Activated CD8-positive, alpha-beta memory T cell treated with anti-CD3 and anti-CD28 coated beads, Interleukin-2, amount 50 U/mL, for 24 hours (primary cell): ENCODE data around the gene GAK.
"Not testable (repeated sequence)": the region's sequence is repeated elsewhere in the genome, so short reads cannot be mapped to it uniquely, and the experiment has no call there.

Experiments used
- DNase-seq: peaks from one replicate; pipeline ENCODE4 v3.0.0-alpha.2; 2020; ENCODE audit errors: extremely low read depth

Gene GAK

DNA sequence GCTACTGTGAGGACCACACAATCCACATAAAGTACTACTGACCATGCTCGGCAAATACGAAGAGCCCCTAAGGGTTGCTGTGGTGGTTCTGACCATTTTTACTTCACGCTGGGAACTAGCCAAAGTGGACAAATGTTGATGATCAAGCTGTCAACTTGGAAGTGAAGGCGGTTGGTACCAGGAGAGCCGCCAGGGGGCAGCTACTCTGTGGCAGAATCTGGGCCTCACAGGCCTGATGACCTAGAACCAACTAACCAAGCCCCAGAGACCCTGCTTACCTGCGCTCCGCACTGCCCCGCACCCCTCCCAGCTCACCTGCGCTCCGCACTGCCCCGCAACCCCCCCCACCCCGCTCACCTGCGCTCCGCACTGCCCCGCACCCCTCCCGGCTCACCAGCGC lies 5.6 kb downstream of the GAK start:
- no peak for DNase-seq

DNA sequence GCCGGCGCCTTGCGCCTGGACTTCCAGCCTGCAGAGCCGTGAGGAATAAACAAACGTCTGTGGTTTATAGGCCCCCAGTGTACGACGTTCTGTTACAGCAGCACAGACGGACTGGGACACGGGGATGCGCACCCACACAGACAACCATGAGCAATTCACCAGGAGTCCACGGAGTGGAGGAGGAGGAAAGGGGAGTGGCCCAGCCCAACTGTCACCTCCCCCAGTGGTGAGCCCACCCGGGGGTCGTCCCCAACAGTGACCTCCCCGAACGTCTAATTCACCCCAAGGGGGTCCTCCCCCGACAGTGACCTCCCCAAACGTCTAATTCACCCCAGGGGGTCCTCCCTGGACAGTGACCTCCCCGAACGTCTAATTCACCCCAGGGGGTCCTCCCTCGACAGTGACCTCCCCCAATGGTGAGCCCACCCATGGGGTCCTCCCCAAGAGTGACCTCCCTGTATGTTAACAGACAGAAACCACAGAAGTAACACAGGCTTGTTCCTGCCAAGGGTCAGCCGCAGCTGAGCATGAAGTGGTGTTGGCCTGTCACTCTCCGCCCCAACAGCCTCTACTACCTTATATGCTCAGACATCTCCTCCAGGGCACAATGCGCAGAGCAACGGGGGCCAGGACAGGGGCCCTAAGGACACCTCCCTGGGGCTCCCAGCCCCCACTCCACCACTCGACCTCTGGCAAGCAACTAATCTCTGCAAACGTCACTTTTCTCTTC lies 6.2 kb downstream of the GAK start:
- no peak for DNase-seq

DNA sequence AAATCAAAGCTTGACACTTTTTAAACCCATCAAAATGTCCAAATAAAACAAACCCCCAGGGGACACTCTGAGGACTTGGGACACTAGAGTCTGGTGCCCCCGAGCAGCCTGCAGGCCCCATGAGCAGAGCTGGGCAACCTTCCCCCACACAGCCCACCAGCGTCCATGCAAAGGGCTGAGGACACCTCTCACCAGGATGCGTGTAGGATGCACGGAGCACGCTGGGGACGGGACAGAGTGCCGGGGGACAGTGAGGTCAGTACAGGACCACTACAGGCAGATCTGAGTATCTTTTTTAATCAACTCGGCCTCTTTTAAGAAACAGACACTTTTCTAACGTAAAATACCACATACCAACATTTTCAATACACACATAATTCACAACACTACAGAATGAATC lies 6.9 kb downstream of the GAK start:
- no peak for DNase-seq

DNA sequence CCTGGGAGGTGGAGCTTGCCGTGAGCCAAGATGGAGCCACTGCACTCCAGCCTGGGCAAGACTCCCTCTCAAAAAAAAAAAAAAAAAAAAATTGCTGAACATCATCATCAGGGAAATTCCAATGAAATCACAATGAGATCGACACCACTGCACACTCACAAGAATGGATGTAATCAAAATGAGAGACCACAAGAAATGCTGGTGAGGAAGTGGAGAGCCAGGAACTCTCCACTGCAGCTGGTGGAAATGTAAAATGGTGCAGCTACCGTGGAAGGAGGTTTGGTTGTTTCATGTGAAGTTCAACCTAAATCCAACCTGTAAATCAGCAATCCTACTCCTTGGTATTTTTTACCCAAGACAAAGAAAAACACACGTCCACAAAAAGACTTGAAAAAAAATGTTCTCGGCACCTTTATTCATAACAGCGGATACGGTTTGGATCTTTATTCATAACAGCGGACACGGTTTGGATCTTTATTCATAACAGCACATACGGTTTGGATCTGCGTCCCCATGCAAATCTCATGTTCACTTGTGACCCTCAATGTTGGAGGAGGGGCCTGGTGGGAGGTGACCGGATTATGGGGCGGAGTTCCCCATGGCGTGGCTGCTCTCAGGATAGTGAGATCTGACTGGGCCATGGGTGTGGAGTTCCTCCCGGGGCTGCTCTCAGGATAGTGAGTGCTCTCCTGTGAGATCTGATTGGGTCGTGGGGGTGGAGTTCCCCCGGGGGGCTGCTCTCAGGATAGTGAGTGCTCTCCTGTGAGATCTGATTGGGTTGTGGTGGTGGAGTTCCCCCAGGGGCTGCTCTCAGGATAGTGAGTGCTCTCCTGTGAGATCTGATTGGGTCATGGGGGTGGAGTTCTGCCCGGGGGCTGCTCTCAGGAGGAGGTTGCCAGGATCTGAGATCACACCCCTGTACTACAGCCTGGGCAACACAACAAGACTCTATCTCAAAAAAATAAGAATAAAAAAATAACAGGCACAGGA lies 7.7 kb downstream of the GAK start:
- DNase-seq: no peak

DNA sequence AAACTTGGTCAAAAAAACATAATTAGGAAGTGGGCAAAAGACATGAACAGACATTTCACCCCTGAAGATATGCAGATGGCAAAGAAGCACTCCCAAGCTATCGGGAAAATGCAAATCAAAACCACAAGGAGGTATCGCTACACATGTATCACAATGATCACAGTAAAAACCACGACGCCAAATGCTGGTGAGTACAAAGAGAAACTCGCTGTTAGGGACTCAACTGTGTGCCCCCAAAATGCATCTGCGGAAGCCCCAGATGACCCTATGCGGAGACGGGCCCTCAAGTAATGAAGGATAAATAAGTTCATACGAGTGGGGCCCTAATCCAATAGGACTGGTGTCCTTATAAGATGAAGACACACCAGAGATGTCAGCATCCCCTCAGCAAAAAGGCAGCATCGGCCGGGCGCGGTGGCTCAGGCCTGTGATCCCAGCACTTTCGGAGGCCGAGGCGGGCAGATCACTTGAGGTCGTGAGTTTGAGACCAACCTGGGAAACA lies 10.2 kb downstream of the GAK start:
- DNase-seq: no peak

DNA sequence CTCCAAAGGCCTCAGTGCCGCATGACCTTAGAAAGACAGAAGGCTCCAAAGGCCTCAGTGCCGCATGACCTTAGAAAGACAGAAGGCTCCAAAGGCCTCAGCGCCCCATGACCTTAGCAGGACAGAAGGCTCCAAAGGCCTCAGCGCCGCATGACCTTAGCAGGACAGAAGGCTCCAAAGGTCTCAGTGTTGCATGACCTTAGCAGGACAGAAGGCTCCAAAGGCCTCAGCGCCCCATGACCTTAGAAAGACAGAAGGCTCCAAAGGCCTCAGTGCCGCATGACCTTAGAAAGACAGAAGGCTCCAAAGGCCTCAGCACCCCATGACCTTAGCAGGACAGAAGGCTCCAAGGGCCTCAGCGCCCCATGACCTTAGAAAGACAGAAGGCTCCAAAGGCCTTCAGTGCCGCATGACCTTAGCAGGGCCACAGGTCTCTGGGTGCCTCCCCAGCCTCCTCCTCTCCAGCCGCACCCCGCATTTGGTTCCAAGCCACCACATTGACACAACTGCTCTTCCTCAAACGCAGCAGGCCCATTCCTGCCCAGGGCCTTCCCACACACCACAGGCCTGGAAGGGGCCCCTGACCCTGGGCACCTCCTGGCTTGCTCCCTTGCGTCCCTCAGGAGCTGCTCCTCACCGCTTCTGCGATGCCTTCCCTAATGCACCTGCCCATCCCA lies 13.0 kb downstream of the GAK start:
- not testable (repeated sequence) for DNase-seq

DNA sequence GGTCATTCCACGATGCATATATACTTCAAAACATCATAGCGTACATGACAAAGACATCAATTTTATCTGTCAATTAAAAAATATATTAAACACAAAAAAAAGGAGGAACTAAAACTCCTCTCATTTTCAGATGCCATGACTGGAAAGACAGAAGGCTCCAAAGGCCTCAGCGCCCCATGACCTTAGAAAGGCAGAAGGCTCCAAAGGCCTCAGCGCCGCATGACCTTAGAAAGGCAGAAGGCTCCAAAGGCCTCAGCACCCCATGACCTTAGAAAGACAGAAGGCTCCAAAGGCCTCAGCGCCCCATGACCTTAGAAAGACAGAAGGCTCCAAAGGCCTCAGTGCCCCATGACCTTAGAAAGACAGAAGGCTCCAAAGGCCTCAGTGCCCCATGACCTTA lies 13.5 kb downstream of the GAK start:
- DNase-seq: not testable (repeated sequence)

DNA sequence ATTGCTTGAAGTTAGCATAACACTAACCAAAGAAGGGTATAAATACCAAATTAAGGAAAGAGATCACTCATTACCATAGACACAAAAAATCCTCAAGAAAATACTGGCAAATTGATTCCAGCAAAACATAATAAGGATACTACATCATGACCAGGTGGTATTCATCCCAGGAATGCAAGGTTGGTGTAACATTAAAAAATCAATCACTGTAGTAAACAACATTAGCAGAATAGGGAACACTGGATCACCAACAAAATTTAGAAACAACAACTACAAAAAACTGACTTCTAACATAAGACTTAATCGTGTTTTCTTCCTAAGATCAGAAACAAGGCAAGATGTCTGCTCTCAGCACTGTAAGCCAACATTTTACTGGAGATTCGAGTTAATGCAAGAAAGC lies 14.1 kb downstream of the GAK start:
- DNase-seq: no peak

DNA sequence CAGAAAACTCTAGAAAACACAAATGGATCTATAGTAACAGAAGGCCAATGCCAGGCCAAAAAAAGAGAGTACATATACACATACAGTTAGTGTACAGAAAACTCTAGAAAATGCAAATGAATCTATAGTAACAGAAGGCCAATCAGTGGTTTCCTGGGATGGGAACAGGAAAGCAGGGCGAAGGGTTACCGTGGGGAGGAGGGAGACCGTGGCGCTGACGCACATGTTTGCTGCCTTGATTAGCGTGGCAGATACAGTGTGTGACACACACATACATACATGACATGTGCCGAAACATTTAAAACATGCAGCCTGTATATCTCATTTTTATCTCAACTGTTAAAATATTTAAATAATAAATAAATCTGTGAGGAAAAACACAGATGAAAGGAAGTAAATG lies 14.7 kb downstream of the GAK start:
- DNase-seq: no peak

DNA sequence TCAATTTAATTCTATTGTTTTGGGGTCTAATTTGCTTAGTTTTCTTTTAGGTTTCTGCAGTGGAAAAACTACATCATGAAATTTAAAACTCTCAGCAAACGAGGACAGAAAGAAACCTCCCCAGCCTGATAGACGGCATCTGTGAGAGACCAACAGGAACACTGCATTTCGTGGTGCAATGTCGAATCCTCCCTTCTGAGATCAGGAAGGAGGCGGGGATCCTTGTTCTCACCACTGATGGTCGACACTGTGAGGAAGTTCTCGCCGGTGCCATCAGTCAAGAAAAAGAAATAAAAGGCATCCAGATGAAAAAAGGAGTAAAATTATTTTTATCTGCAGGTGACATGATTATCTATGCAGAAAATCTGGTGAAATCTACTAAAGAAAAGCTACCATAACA lies 16.5 kb downstream of the GAK start:
- DNase-seq: no peak

DNA sequence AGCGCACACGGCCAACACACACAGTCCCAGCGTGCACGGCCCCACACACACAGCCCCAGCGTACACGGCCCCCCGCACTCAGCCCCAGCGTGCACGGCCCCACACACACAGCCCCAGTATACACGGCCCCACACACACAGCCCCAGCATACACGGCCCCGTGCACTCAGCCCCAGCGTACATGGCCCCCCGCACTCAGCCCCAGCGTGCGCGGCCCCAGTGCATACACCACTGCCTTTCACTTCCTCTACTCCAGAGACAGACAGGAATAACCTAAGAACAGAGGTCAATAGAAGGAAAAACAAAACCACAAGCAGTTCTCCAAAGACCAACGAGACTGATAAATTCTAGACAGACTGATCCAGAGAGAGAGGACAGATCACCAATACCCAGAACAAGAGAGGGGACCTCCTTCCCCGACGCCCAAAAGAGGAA lies 17.1 kb downstream of the GAK start:
- no peak for DNase-seq

DNA sequence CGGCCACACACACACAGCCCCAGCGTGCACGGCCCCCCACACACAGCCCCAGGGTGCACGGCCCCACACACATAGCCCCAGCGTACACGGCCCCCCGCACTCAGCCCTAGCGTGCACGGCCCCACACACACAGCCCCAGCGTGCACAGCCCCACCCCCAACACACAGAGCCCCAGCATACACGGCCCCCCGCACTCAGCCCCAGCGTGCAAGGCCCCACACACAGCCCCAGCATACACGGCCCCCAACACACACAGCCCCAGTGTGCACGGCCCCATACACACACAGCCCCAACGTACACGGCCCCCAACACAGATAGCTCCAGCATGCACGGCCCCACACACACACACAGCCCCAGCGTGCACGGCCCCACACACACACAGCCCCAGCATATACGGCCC lies 17.6 kb downstream of the GAK start:
- DNase-seq: no peak

DNA sequence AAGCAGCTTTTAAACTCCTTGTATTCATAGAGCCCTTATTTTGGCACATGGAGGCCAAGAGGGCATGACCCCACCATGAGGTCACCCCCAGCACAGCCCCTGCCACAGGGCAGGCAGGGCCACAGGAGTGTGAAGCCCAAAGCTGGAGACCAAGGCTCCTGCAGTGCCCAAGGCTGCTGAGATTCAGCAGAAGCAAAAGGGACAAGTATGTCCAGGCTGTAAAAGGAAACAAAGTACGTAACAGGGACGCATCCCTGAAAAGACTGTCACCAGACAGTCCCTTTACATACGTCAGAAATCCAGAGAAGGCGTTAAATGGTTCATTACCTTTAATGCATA lies 18.9 kb downstream of the GAK start:
- DNase-seq: no peak

DNA sequence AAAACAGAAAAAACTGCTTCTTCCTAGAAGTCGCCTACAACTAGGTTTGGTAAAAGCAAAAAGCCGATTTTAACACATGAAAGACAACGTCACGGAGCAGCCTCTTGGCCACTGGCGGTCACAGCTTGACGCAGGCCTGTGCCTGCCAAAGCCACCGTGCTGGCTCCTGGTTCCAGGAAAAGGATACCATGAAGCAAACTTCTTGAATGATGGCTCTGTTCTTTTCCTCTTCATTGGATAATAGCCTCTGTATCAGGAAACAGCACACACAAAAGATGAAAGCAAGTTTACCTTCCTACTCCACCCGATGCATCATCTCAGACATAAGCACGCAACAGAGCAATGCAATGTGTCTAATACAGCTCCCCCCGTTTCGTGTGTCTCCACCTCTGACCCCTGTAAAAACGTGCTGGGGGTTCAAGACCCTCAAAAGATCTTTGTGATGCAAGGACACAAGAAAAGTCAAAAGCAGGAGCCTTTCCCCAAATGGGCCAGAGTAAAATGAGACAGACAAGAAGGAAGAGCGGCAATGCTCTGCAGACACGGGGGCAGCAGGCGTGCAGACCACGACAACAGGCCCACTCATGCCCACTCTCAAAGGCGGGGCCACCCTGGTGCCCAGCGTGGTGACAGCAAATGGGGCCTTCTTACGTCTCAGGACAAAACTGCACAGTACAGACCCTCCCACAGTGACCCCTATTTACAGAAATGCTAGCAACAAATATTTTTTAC lies 19.4 kb downstream of the GAK start:
- DNase-seq: no peak

DNA sequence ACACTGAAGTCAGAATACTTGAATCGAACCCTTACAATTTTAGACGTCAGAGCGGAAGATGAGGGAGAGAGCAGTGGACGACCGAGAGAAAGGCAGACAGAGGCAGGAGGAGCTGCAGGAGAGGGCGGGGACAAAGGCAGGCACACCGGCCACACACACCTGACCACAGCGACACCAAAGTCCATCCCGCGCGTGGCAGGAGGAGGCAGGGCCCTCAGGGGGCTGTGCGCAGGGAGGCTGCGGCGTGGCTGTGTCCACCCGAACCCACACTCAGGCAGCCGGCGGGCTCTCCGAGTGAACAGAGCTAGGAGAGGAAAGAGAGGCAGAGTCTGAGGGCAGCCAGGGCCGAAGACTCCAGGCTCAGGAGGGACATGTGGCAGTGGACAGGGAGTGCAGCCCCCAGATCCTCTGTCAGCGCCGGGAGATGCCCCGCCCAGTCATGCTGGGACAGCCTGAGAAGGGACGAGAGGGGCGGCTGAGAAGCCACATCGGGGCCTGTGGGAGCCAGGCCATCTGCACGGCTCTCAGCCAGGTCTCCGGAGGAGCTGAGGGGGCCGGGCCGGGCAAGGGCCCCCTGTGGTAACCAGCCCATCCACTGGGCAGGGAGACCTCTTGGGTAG lies 20.1 kb downstream of the GAK start:
- no peak for DNase-seq

DNA sequence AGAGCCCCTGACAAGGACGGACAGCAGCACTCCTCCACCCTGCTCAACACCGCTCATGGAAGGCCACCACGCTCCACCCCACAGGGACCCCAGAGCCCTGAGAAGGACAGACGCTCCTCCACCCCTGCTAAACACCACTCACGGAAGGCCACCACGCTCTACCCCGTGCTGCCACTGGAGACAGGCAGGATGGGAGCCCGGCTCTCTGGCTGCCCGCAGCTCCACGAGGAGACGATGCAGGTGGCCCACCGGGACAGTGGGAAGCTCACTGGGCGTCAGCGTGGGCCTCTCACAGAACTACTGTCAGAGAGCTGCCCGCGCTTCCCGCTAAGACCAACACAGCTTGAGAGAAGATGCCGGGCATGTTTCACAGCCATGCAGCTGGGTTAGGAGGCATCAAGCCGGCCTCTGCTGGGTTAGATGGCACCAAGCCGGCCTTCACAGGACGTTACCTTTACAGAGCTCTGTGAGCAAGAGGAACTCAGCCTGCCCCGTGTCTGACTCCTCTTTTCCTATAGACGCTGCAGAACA lies 20.8 kb downstream of the GAK start:
- no peak for DNase-seq

DNA sequence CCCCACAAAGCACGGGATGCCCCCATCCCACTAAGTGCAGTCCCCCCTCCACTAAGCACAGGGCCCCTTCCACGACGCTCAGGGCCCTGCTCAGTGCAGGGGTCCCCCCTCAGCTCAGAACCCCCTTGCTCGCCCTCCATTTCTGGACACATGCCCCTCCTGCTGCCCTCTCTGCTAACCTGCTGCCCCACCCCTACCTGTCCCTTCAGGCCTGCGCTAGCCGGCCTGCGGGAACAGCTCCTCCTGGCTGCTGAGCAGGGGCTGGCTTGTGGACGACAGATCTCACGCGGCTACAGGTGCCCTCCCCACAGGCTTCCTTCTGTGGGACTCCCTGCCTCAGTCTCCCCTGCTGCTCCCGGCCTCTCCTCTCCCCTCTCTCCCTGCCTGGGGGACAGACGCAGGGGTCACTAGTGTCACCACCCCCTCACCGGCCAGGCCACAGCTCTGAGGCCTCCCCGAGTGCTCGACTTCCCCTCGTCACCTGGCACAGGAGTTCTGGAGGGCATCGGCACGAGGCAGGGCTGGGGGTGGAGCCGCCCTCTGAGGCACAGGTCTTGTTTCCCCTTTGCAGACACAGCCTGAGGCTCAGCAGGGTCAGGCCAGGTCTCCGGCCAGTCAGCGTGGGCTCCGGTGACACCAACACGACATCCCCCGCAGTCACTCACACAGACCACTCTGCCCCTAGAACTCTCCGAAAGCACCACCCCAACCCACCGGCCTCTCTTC lies 21.6 kb downstream of the GAK start:
- no peak for DNase-seq

DNA sequence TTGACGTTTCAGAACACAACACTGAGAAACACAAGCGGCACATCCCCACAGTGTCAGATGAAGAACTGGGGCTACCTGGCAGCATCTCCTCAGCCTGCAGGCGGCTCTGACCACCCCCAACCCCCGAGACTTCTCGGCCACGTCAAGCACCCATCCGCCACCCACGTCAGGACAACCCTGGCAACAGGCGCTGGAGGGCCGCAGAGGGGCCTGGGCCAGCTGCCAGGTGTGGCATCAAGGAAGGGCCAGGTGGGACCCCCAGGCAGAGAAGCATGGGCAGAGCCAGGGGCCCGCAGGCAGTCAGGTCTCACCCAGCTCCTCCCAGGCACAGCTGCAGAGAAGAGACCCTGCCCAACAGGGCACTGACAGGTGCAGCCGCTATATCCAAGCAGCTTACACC lies 22.3 kb downstream of the GAK start:
- no peak for DNase-seq

DNA sequence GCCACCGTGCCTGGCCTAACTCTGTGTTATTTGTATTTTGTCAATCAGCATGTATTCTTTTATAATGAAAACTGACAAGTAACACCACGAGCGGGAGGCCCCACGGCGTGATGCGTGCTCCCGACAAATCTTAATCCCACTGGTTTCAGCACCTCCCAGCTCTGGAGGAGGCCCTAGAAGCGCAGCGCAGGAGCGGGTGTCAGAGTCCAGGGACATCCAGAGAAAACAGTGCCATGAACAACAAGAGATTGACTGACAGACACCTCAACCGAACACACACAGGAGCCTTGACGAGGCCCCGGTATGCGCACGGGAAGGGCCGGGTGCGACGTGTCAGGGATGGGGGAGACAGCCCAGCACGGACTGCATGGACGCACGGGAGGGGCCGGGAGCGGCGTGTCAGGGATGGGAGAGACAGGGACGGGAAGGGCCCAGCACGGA lies 23.0 kb downstream of the GAK start:
- DNase-seq: no peak
